ENCODE results near the gene GDF9. TPM values are rescaled to one million over a fixed set of nuclear protein-coding genes. Genes with fewer than 3 reads are reported as not detected.

Gene GDF9
- total RNA-seq, 2 experiments from 2014 or later = 0.43 to 0.73 TPM

- peaks cover 1% of the 10 kb centered on the region for H3K4me1 Mint-ChIP-seq (ENCODE audit: low read depth)
- H3K9me3 Mint-ChIP-seq = no peaks in the 10 kb centered on the region
- no peak for DNase-seq
- H3K27me3 Mint-ChIP-seq = no peaks in the 10 kb centered on the region
- H3K27ac Mint-ChIP-seq = no peak overlapping the region
- no peaks in the 10 kb centered on the region for H3K36me3 Mint-ChIP-seq
- ChIA-PET CTCF (no interaction called here), POLR2A (no interaction called here)
- no peak overlapping the region for H3K4me3 Mint-ChIP-seq
- intact Hi-C loops (cut with micrococcal nuclease) = no loop called here
Measured at GRCh38 chr5:132849347-132849746, 16.9 kb downstream of the GDF9 start.

- CTCF ChIA-PET = interaction anchor here (0.7 kb wide), 1 partner anchor 188 kb away, joined by 3 read pairs; no protein-coding TSS in a partner anchor
- intact Hi-C loops (cut with micrococcal nuclease) = no loop called here
- Mint-ChIP-seq H3K27me3 (no peaks in the 10 kb centered on the region), H3K9me3 (no peaks in the 10 kb centered on the region), H3K4me3 (no peak overlapping the region), H3K36me3 (no peaks in the 10 kb centered on the region), H3K27ac (no peak overlapping the region), H3K4me1 (ENCODE audit: low read depth) (no peaks in the 10 kb centered on the region)
- DNase-seq = no peak
- POLR2A ChIA-PET = no interaction called here
Measured at GRCh38 chr5:132848270-132848669, 18.0 kb downstream of the GDF9 start.

- no peak for DNase-seq
- Mint-ChIP-seq H3K4me1 (ENCODE audit: low read depth) (no peaks in the 10 kb centered on the region), H3K4me3 (no peak overlapping the region), H3K36me3 (no peaks in the 10 kb centered on the region), H3K9me3 (no peaks in the 10 kb centered on the region), H3K27me3 (no peaks in the 10 kb centered on the region), H3K27ac (peak overlapping the region; percentile 18)
- ChIA-PET POLR2A (no interaction called here), CTCF (interaction anchor here (1.1 kb wide), 2 partner anchors 12 to 21 kb away, joined by 4 read pairs; no protein-coding TSS in a partner anchor)
- intact Hi-C loops (cut with micrococcal nuclease) = no loop called here
Measured at GRCh38 chr5:132841305-132841704, 25.0 kb downstream of the GDF9 start.

- ChIA-PET CTCF (interaction anchor here (1.1 kb wide), 2 partner anchors 11 to 21 kb away, joined by 4 read pairs; no protein-coding TSS in a partner anchor), POLR2A (no interaction called here)
- H3K4me1 Mint-ChIP-seq (ENCODE audit: low read depth) = no peaks in the 10 kb centered on the region
- no peak for DNase-seq
- no peak overlapping the region for H3K4me3 Mint-ChIP-seq
- no peak overlapping the region for H3K27ac Mint-ChIP-seq
- H3K27me3 Mint-ChIP-seq = no peaks in the 10 kb centered on the region
- H3K9me3 Mint-ChIP-seq = no peaks in the 10 kb centered on the region
- H3K36me3 Mint-ChIP-seq = no peaks in the 10 kb centered on the region
- intact Hi-C loops (cut with micrococcal nuclease) = no loop called here
Measured at GRCh38 chr5:132840896-132841295, 25.4 kb downstream of the GDF9 start.

GRCh38 chr5:132840313-132840712, 26.0 kb downstream of the GDF9 start:
- Mint-ChIP-seq H3K9me3 (no peaks in the 10 kb centered on the region), H3K27ac (no peak overlapping the region), H3K27me3 (no peaks in the 10 kb centered on the region), H3K4me1 (ENCODE audit: low read depth) (no peaks in the 10 kb centered on the region), H3K4me3 (no peak overlapping the region), H3K36me3 (no peaks in the 10 kb centered on the region)
- intact Hi-C loops (cut with micrococcal nuclease) = no loop called here
- CTCF ChIA-PET = interaction anchor here (1.9 kb wide), 1 partner anchor 11 kb away, joined by 7 read pairs; the partner anchor contains the start of gene SHROOM1
- POLR2A ChIA-PET = interaction anchor here (0.6 kb wide), 1 partner anchor 314 kb away, joined by 3 read pairs; no protein-coding TSS in a partner anchor
- no peak for DNase-seq

GRCh38 chr5:132839426-132840301, 26.6 kb downstream of the GDF9 start:
- H3K27ac Mint-ChIP-seq = no peak overlapping the region
- ChIA-PET POLR2A (interaction anchor here (0.6 kb wide), 1 partner anchor 313 kb away, joined by 3 read pairs; no protein-coding TSS in a partner anchor), CTCF (interaction anchor here (1.9 kb wide), 1 partner anchor 10 kb away, joined by 7 read pairs; the partner anchor contains the start of gene SHROOM1)
- H3K9me3 Mint-ChIP-seq = no peaks in the 10 kb centered on the region
- no peaks in the 10 kb centered on the region for H3K4me1 Mint-ChIP-seq (ENCODE audit: low read depth)
- no peaks in the 10 kb centered on the region for H3K36me3 Mint-ChIP-seq
- no peak overlapping the region for H3K4me3 Mint-ChIP-seq
- intact Hi-C loops (cut with micrococcal nuclease) = no loop called here
- no peak for DNase-seq
- no peaks in the 10 kb centered on the region for H3K27me3 Mint-ChIP-seq

GRCh38 chr5:132838516-132839282, 27.6 kb downstream of the GDF9 start:
- Mint-ChIP-seq H3K27ac (no peak overlapping the region), H3K9me3 (no peaks in the 10 kb centered on the region), H3K36me3 (no peaks in the 10 kb centered on the region), H3K4me1 (ENCODE audit: low read depth) (no peaks in the 10 kb centered on the region), H3K27me3 (no peaks in the 10 kb centered on the region), H3K4me3 (no peak overlapping the region)
- DNase-seq = no peak
- intact Hi-C loops (cut with micrococcal nuclease) = no loop called here
- POLR2A ChIA-PET = no interaction called here
- CTCF ChIA-PET = interaction anchor here (1.0 to 1.9 kb wide), 2 partner anchors 9 to 124 kb away, joined by 3 to 7 read pairs; partner anchors contain the start of gene SHROOM1

GRCh38 chr5:132837868-132838267, 28.4 kb downstream of the GDF9 start:
- H3K4me1 Mint-ChIP-seq (ENCODE audit: low read depth) = no peaks in the 10 kb centered on the region
- ChIA-PET POLR2A (no interaction called here), CTCF (interaction anchor here (1.0 kb wide), 1 partner anchor 123 kb away, joined by 3 read pairs; no protein-coding TSS in a partner anchor)
- H3K27ac Mint-ChIP-seq = no peak overlapping the region
- no peaks in the 10 kb centered on the region for H3K36me3 Mint-ChIP-seq
- intact Hi-C loops (cut with micrococcal nuclease) = no loop called here
- no peak overlapping the region for H3K4me3 Mint-ChIP-seq
- H3K9me3 Mint-ChIP-seq = no peaks in the 10 kb centered on the region
- DNase-seq = no peak
- H3K27me3 Mint-ChIP-seq = no peaks in the 10 kb centered on the region

GRCh38 chr5:132836852-132837251, 29.4 kb downstream of the GDF9 start:
- Mint-ChIP-seq H3K4me3 (no peak overlapping the region), H3K4me1 (ENCODE audit: low read depth) (no peaks in the 10 kb centered on the region), H3K9me3 (no peaks in the 10 kb centered on the region), H3K36me3 (no peaks in the 10 kb centered on the region), H3K27ac (no peak overlapping the region), H3K27me3 (peaks cover 2% of the 10 kb centered on the region)
- no peak for DNase-seq
- POLR2A ChIA-PET = interaction anchor here (1.1 kb wide), 1 partner anchor 29 kb away, joined by 3 read pairs; the partner anchor contains the start of genes GDF9 and UQCRQ
- intact Hi-C loops (cut with micrococcal nuclease) = no loop called here
- CTCF ChIA-PET = no interaction called here

GRCh38 chr5:132834057-132834456, 32.2 kb downstream of the GDF9 start:
- Mint-ChIP-seq H3K4me3 (no peak overlapping the region), H3K27ac (no peak overlapping the region), H3K27me3 (peaks cover 18% of the 10 kb centered on the region), H3K9me3 (no peaks in the 10 kb centered on the region), H3K36me3 (no peaks in the 10 kb centered on the region), H3K4me1 (ENCODE audit: low read depth) (no peaks in the 10 kb centered on the region)
- no peak for DNase-seq
- intact Hi-C loops (cut with micrococcal nuclease) = no loop called here
- CTCF ChIA-PET = interaction anchor here (1.2 to 5.4 kb wide), 2 partner anchors 14 to 49 kb away, joined by 3 to 24 read pairs; no protein-coding TSS in a partner anchor
- POLR2A ChIA-PET = no interaction called here

- Mint-ChIP-seq H3K9me3 (no peaks in the 10 kb centered on the region), H3K27ac (no peak overlapping the region), H3K4me3 (no peak overlapping the region), H3K4me1 (ENCODE audit: low read depth) (no peaks in the 10 kb centered on the region), H3K27me3 (peaks cover 24% of the 10 kb centered on the region), H3K36me3 (no peaks in the 10 kb centered on the region)
- no peak for DNase-seq
- ChIA-PET POLR2A (no interaction called here), CTCF (interaction anchor here (5.4 kb wide), 1 partner anchor 13 kb away, joined by 24 read pairs; no protein-coding TSS in a partner anchor)
- intact Hi-C loops (cut with micrococcal nuclease) = no loop called here
Measured at GRCh38 chr5:132832612-132833011, 33.7 kb downstream of the GDF9 start.
